HepG2 (cell line): Measurements from ENCODE around the gene SLC6A6. TPM values are rescaled to one million over a fixed set of nuclear protein-coding genes. Genes with fewer than 3 reads are reported as not detected.

Experiments used
- ARNT ChIP-seq: fragments of 450-650 bp; IDR thresholded peaks from 2 replicates; pipeline ENCODE4 v1.6.1; 2017
- EZH2 ChIP-seq: conservative IDR thresholded peaks from 2 replicates; pipeline ENCODE4 v1.6.1; 2012; ENCODE audit warnings: mild to moderate bottlenecking, low read depth, low read length, moderate library complexity
- HMG20B ChIP-seq: conservative IDR thresholded peaks from 2 replicates; pipeline ENCODE4 v1.6.1; 2016; ENCODE audit warnings: missing genetic modification reagents, missing compliant biosample characterization
- HNF4A ChIP-seq: sonication (generic); formaldehyde crosslinking; IDR thresholded peaks from 2 replicates; pipeline ENCODE4 v1.4.0; 2020; ENCODE audit warnings: missing genetic modification reagents
- KDM4B ChIP-seq: sonication (generic); formaldehyde crosslinking; IDR thresholded peaks from 2 replicates; pipeline ENCODE4 v1.4.0; 2020; ENCODE audit warnings: missing genetic modification reagents
- KLF13 ChIP-seq: sonication (generic); formaldehyde crosslinking; IDR thresholded peaks from 2 replicates; pipeline ENCODE4 v1.4.0; 2020; ENCODE audit warnings: mild to moderate bottlenecking, missing genetic modification reagents
- MEIS1 ChIP-seq: sonication (generic); formaldehyde crosslinking; IDR thresholded peaks from 2 replicates; pipeline ENCODE4 v1.9.0; 2021; ENCODE audit warnings: mild to moderate bottlenecking, missing genetic modification reagents, moderate library complexity, borderline replicate concordance
- NFE2L2 ChIP-seq: fragments of 150-350 bp; IDR thresholded peaks from 2 replicates; pipeline ENCODE4 v1.6.1; 2014; ENCODE audit warnings: low read length
- PAWR ChIP-seq: sonication (generic); formaldehyde crosslinking; IDR thresholded peaks from 2 replicates; pipeline ENCODE4 v1.4.0; 2020; ENCODE audit warnings: missing genetic modification reagents, mild to moderate bottlenecking, borderline replicate concordance
- PLRG1 ChIP-seq: fragments of 450-650 bp; conservative IDR thresholded peaks from 2 replicates; pipeline ENCODE4 v1.6.1; 2016
- REL ChIP-seq: sonication (generic); formaldehyde crosslinking; conservative IDR thresholded peaks from 2 replicates; pipeline ENCODE4 v1.8.0; 2022; ENCODE audit warnings: mild to moderate bottlenecking, missing genetic modification reagents, moderate library complexity
- TARDBP ChIP-seq: sonication (generic); formaldehyde crosslinking; IDR thresholded peaks from 2 replicates; pipeline ENCODE4 v1.8.0; 2022; ENCODE audit warnings: mild to moderate bottlenecking, missing genetic modification reagents
- ZNF10 ChIP-seq: sonication (generic); formaldehyde crosslinking; IDR thresholded peaks from 2 replicates; pipeline ENCODE4 v1.4.0; 2020; ENCODE audit warnings: mild to moderate bottlenecking, low read depth, missing genetic modification reagents, borderline replicate concordance
- ZNF143 ChIP-seq: sonication (generic); formaldehyde crosslinking; IDR thresholded peaks from 2 replicates; pipeline ENCODE4 v1.4.0; 2020; ENCODE audit warnings: missing genetic modification reagents
- ZNF546 ChIP-seq: sonication (generic); formaldehyde crosslinking; conservative IDR thresholded peaks from 2 replicates; pipeline ENCODE4 v1.8.1; 2023; ENCODE audit warnings: mild to moderate bottlenecking, missing genetic modification reagents
- ZNF572 ChIP-seq: sonication (generic); formaldehyde crosslinking; IDR thresholded peaks from 2 replicates; pipeline ENCODE4 v1.5.1; 2020; ENCODE audit warnings: mild to moderate bottlenecking, missing genetic modification reagents
- ZNF660 ChIP-seq: sonication (generic); formaldehyde crosslinking; IDR thresholded peaks from 2 replicates; pipeline ENCODE4 v1.5.1; 2020; ENCODE audit warnings: mild to moderate bottlenecking, low read depth, missing genetic modification reagents, borderline replicate concordance
- polyA plus RNA-seq, 8 experiments: library from polyadenylated mRNA; depleted of rRNA in 3 of 8; stranded (reverse) in 7 of 8; unstranded in 1 of 8; fragments of >200 nt; fragmentation: Illumina TruSeq in 4 of 8; extraction: Trizol in 4 of 8; gene quantifications; 2 replicates each; pipeline versions ENCODE4 v1.2.1 to v1.2.3, GENCODE V29; 2011 to 2016; ENCODE audit warnings: low read depth in 4 of 8, missing spikeins in 1 of 8, mixed read lengths in 1 of 8; ENCODE audit not compliant: insufficient read depth in 1 of 8
- total RNA-seq, 5 experiments: library from RNA; depleted of rRNA; stranded (reverse); fragments of >200 nt; fragmentation: Illumina TruSeq; extraction: Trizol; gene quantifications; 2 replicates each; pipeline ENCODE4 v1.2.3, GENCODE V29; 2016; ENCODE audit warnings: low read depth in 1 of 5
- TF ChIP-seq, protein P1 (sequence below): sonication (generic); formaldehyde crosslinking; IDR thresholded peaks from 2 replicates; pipeline ENCODE4 v1.8.0; 2022; ENCODE audit warnings: mild to moderate bottlenecking, missing genetic modification reagents, moderate library complexity
- TF ChIP-seq, protein P2 (sequence below): sonication (generic); formaldehyde crosslinking; conservative IDR thresholded peaks from 2 replicates; pipeline ENCODE4 v1.5.0; 2020; ENCODE audit warnings: missing genetic modification reagents
- TF ChIP-seq, protein P3 (sequence below): sonication (generic); formaldehyde crosslinking; conservative IDR thresholded peaks from 2 replicates; pipeline ENCODE4 v1.4.0; 2020; ENCODE audit warnings: missing genetic modification reagents
- TF ChIP-seq, protein P4 (sequence below): sonication (generic); formaldehyde crosslinking; IDR thresholded peaks from 2 replicates; pipeline ENCODE4 v1.5.1; 2020; ENCODE audit warnings: mild to moderate bottlenecking, moderate library complexity, missing genetic modification reagents

SLC6A6 gene
- total and polyA plus RNA-seq, 2 of the 13 experiments (the other 11 are each of a cell fraction or from before 2014, with no cell fraction given), result 14.1 to 20.7 TPM

DNA sequence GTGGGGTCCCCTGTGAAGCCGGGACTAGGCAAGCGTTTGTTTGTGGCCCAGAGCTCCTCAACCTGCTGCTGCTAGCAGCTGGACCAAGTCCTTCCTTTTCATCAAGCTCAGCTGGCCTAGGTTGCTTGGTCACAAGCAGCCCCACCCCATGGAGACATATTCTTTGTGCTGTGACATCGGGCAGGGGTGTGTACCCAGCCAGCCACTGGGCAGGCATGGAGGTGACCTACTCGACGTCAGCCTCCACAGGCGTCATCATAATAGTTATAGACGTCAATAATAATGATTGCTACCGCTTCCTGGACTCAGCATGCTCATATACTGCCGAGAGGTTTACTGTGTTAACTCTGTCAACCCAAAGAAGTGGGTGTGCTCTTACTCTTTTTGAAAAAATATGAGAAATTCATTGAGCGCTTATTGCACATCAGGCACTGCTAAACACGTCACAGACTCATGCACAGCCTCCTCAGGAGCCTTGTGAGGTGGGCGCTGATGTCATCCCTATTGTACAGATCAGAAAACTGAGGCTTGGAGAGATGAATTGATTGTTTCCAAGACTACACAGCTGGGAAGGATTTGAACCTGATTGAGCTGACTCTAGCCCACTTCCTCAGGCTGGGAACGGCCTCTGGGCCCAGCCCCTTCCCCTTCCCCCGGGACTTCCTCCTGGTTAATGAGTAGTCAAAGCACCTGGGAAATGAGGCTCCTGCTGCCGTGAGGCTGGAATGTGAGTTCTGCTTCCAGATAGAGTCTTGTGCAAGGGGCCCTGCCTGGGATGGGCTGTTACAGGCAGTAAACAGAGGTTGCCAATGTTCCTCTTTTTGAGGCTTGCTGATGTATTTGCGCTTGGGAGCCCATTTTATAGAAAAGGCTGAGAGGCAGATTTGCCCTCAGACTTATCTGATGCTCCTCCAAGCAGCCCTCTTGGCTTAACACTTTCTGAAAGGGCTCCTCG is 16.2 kb downstream of the SLC6A6 start (continued):
- TF ChIP-seq HNF4A (CRISPR knock-in tag), result no peak
- TF ChIP-seq HMG20B, result no peak; the same call in 1 of the 2 replicates
- TF ChIP-seq ARNT, result no peak
- TF ChIP-seq ZNF546 (CRISPR knock-in tag), result no peak
- no peak; the same call in 1 of the 2 replicates for TF ChIP-seq TARDBP (CRISPR knock-in tag)
- 0 out of 2 replicates have a peak, but pooled peaks have one; percentile 30 for TF ChIP-seq MEIS1
- no peak for TF ChIP-seq PLRG1
- no peak for TF ChIP-seq ZNF572 (CRISPR knock-in tag)
- TF ChIP-seq ZNF660 (CRISPR knock-in tag), result no peak
- no peak for TF ChIP-seq NFE2L2
- TF ChIP-seq PAWR (CRISPR knock-in tag), result no peak; the same call in 1 of the 2 replicates
- TF ChIP-seq ZNF10 (CRISPR knock-in tag), result no peak
- TF ChIP-seq KDM4B (CRISPR knock-in tag), result no peak
- TF ChIP-seq, protein P1, sequence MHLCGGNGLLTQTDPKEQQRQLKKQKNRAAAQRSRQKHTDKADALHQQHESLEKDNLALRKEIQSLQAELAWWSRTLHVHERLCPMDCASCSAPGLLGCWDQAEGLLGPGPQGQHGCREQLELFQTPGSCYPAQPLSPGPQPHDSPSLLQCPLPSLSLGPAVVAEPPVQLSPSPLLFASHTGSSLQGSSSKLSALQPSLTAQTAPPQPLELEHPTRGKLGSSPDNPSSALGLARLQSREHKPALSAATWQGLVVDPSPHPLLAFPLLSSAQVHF (CRISPR knock-in tag), result no peak
- no peak for TF ChIP-seq EZH2
- no peak for TF ChIP-seq ZNF143 (CRISPR knock-in tag)
- no peak for TF ChIP-seq REL (CRISPR knock-in tag)
- TF ChIP-seq, protein P2, sequence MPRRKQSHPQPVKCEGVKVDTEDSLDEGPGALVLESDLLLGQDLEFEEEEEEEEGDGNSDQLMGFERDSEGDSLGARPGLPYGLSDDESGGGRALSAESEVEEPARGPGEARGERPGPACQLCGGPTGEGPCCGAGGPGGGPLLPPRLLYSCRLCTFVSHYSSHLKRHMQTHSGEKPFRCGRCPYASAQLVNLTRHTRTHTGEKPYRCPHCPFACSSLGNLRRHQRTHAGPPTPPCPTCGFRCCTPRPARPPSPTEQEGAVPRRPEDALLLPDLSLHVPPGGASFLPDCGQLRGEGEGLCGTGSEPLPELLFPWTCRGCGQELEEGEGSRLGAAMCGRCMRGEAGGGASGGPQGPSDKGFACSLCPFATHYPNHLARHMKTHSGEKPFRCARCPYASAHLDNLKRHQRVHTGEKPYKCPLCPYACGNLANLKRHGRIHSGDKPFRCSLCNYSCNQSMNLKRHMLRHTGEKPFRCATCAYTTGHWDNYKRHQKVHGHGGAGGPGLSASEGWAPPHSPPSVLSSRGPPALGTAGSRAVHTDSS, result no peak
- TF ChIP-seq, protein P3, sequence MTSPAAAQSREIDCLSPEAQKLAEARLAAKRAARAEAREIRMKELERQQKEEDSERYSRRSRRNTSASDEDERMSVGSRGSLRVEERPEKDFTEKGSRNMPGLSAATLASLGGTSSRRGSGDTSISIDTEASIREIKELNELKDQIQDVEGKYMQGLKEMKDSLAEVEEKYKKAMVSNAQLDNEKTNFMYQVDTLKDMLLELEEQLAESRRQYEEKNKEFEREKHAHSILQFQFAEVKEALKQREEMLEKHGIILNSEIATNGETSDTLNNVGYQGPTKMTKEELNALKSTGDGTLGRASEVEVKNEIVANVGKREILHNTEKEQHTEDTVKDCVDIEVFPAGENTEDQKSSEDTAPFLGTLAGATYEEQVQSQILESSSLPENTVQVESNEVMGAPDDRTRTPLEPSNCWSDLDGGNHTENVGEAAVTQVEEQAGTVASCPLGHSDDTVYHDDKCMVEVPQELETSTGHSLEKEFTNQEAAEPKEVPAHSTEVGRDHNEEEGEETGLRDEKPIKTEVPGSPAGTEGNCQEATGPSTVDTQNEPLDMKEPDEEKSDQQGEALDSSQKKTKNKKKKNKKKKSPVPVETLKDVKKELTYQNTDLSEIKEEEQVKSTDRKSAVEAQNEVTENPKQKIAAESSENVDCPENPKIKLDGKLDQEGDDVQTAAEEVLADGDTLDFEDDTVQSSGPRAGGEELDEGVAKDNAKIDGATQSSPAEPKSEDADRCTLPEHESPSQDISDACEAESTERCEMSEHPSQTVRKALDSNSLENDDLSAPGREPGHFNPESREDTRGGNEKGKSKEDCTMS, result no peak
- TF ChIP-seq KLF13, result no peak
- TF ChIP-seq, protein P4, sequence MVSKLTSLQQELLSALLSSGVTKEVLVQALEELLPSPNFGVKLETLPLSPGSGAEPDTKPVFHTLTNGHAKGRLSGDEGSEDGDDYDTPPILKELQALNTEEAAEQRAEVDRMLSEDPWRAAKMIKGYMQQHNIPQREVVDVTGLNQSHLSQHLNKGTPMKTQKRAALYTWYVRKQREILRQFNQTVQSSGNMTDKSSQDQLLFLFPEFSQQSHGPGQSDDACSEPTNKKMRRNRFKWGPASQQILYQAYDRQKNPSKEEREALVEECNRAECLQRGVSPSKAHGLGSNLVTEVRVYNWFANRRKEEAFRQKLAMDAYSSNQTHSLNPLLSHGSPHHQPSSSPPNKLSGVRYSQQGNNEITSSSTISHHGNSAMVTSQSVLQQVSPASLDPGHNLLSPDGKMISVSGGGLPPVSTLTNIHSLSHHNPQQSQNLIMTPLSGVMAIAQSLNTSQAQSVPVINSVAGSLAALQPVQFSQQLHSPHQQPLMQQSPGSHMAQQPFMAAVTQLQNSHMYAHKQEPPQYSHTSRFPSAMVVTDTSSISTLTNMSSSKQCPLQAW (CRISPR knock-in tag), result peak; percentile 98
